Islet precursor cell (in vitro differentiated cells): ENCODE results near the gene RPRD1B.
A peak's percentile ranks its signal among the peaks of the same experiment; 100 is the strongest.

Experiments
- DNase-seq: peaks from one replicate; pipeline ENCODE4 v3.0.0-alpha.2; 2018

The RPRD1B gene

GRCh38 chr20:38001173-38001875 lies 32.2 kb upstream of the RPRD1B start:
- DNase-seq, result no peak

GRCh38 chr20:38001981-38002380 lies 31.6 kb upstream of the RPRD1B start:
- no peak for DNase-seq

- DNase-seq, result no peak
Measured at GRCh38 chr20:38002422-38002821, 31.1 kb upstream of the RPRD1B start.

- no peak for DNase-seq
Measured at GRCh38 chr20:38004416-38004815, 29.1 kb upstream of the RPRD1B start.

GRCh38 chr20:38005903-38006302 lies 27.6 kb upstream of the RPRD1B start:
- no peak for DNase-seq

GRCh38 chr20:38007526-38007925 lies 26.0 kb upstream of the RPRD1B start:
- peak; percentile 32 for DNase-seq

GRCh38 chr20:38008233-38008944 lies 25.2 kb upstream of the RPRD1B start:
- no peak for DNase-seq

GRCh38 chr20:38009416-38009815 lies 24.1 kb upstream of the RPRD1B start:
- peak; percentile 14 for DNase-seq

- DNase-seq, result no peak
Measured at GRCh38 chr20:38011696-38012095, 21.9 kb upstream of the RPRD1B start.

GRCh38 chr20:38012332-38012731 lies 21.2 kb upstream of the RPRD1B start:
- no peak for DNase-seq

- DNase-seq, result no peak
Measured at GRCh38 chr20:38013887-38014286, 19.7 kb upstream of the RPRD1B start.

- no peak for DNase-seq
Measured at GRCh38 chr20:38017959-38018358, 15.6 kb upstream of the RPRD1B start.

GRCh38 chr20:38018385-38018784 lies 15.2 kb upstream of the RPRD1B start:
- no peak for DNase-seq

GRCh38 chr20:38021087-38021772 lies 12.3 kb upstream of the RPRD1B start:
- DNase-seq, result no peak

GRCh38 chr20:38023181-38024001 lies 10.2 kb upstream of the RPRD1B start:
- no peak for DNase-seq

- no peak for DNase-seq
Measured at GRCh38 chr20:38024496-38024895, 9.1 kb upstream of the RPRD1B start.

GRCh38 chr20:38029453-38029852 lies 4.1 kb upstream of the RPRD1B start:
- no peak for DNase-seq

GRCh38 chr20:38031957-38032356 lies 1.6 kb upstream of the RPRD1B start:
- no peak for DNase-seq

GRCh38 chr20:38032585-38033329 lies 789 bp upstream of the RPRD1B start:
- DNase-seq, result peak; percentile 54

GRCh38 chr20:38034108-38034649 lies 633 bp downstream of the RPRD1B start:
- no peak for DNase-seq

GRCh38 chr20:38034961-38035360 lies 1.4 kb downstream of the RPRD1B start:
- no peak for DNase-seq

GRCh38 chr20:38036366-38036765 lies 2.8 kb downstream of the RPRD1B start:
- DNase-seq, result no peak
